Endothelial cell of umbilical vein (primary cell): ENCODE measurements around the gene C1QC. TPM values are rescaled to one million over a fixed set of nuclear protein-coding genes. Genes with fewer than 3 reads are reported as not detected.

Experiments used
- Bru-seq: library from RNA; stranded (reverse); fragments of 400-500 nt; gene quantifications from one replicate; lab custom pipeline; 2021; lab: Mats Ljungman, UMichigan
- BruChase-seq, 2 experiments: library from RNA; stranded (reverse); fragments of 400-500 nt; gene quantifications; one replicate each; lab custom pipeline; 2021; lab: Mats Ljungman, UMichigan
- BruUV-seq: library from RNA; stranded (reverse); fragments of 400-500 nt; replicated peaks from 2 replicates; lab custom pipeline; 2021; lab: Mats Ljungman, UMichigan
- CTCF ChIA-PET: fragments of 300-600, 350-600 bp; sonication (Branson Sonifier 250); formaldehyde crosslinking; loops from one replicate; lab custom pipeline; 2021; ENCODE audit warnings: antibody characterized with exemption, inconsistent platforms; lab: Charles Lee
- POLR2A ChIA-PET: fragments of 300-600, 350-600 bp; sonication (Branson Sonifier 250); formaldehyde crosslinking; loops from one replicate; lab custom pipeline; 2021; ENCODE audit warnings: antibody characterized with exemption, inconsistent platforms; lab: Charles Lee
- DNase-seq: peaks from one replicate; pipeline ENCODE4 v3.0.0-alpha.2; 2011; ENCODE audit warnings: low read depth, low spot score
- FAIRE-seq: peaks from 2 replicates; lab custom pipeline; 2011; peaks lifted over from hg19 to GRCh38; lab: Jason Lieb, UNC
- H2AFZ ChIP-seq: 2 replicates; pipeline ENCODE4 v1.6.0; 2012; ENCODE audit warnings: low read depth, low read length, control low read depth, inconsistent platforms
- H3K27ac ChIP-seq: 2 replicates; pipeline ENCODE4 v1.5.1; 2011; ENCODE audit warnings: low read depth, mild to moderate bottlenecking, control low read depth, low read length, moderate library complexity; ENCODE audit not compliant: insufficient read depth
- H3K27me3 ChIP-seq, 2 experiments: 2 replicates each; pipeline versions ENCODE4 v1.6.0 to v1.6.1; 2011; ENCODE audit warnings: low read length in 2 of 2, mixed read lengths in 1 of 2; ENCODE audit not compliant: control insufficient read depth in 2 of 2, insufficient read depth in 2 of 2
- H3K36me3 ChIP-seq, 2 experiments: 2 replicates in 1 of 2; 3 replicates in 1 of 2; pipeline ENCODE4 v1.5.1; 2011; ENCODE audit warnings: low read length in 2 of 2, mild to moderate bottlenecking in 1 of 2, moderate library complexity in 1 of 2; ENCODE audit not compliant: control insufficient read depth in 2 of 2, insufficient read depth in 2 of 2; ENCODE audit errors: extremely low read depth in 1 of 2
- H3K4me1 ChIP-seq: 3 replicates; pipeline ENCODE4 v1.5.1; 2011; ENCODE audit warnings: mild to moderate bottlenecking, low read length; ENCODE audit not compliant: control insufficient read depth, insufficient read depth; ENCODE audit errors: extremely low read depth
- H3K4me2 ChIP-seq: 2 replicates; pipeline ENCODE4 v1.6.1; 2011; ENCODE audit warnings: low read length, control low read depth, mixed read lengths; ENCODE audit not compliant: insufficient read depth
- H3K4me3 ChIP-seq, 3 experiments: fragments of 200-600 bp in 1 of 3; sonication (generic), shearing (Covaris generic) in 1 of 3; replicated peaks in 1 of 3; 2 replicates each; pipeline ENCODE4 v1.5.1; 2011 to 2016; ENCODE audit warnings: control low read depth in 3 of 3, low read length in 3 of 3, mild to moderate bottlenecking in 2 of 3, inconsistent platforms in 1 of 3, low read depth in 1 of 3, moderate library complexity in 1 of 3; ENCODE audit not compliant: insufficient read depth in 1 of 3
- H3K79me2 ChIP-seq: 2 replicates; pipeline ENCODE4 v1.6.0; 2012; ENCODE audit warnings: low read length, inconsistent platforms; ENCODE audit not compliant: control insufficient read depth, insufficient read depth
- H3K9ac ChIP-seq: replicated peaks from 2 replicates; pipeline ENCODE3; 2011; ENCODE audit warnings: low read length, control low read depth; ENCODE audit not compliant: insufficient read depth; ENCODE audit errors: extremely low read depth
- H3K9me1 ChIP-seq: replicated peaks from 3 replicates; pipeline ENCODE4 v1.6.0; 2011; ENCODE audit warnings: mild to moderate bottlenecking, low read length; ENCODE audit not compliant: control insufficient read depth, insufficient read depth; ENCODE audit errors: extremely low read depth
- H3K9me3 ChIP-seq: replicated peaks from 2 replicates; pipeline ENCODE4 v1.5.1; 2012; ENCODE audit warnings: low read length, inconsistent platforms; ENCODE audit not compliant: control insufficient read depth, insufficient read depth
- H4K20me1 ChIP-seq: replicated peaks from 2 replicates; pipeline ENCODE3; 2011; ENCODE audit warnings: mild to moderate bottlenecking, low read length; ENCODE audit not compliant: control insufficient read depth, insufficient read depth; ENCODE audit errors: extremely low read depth
- EZH2 ChIP-seq: IDR thresholded peaks from 2 replicates; pipeline ENCODE4 v1.6.1; 2012; ENCODE audit warnings: borderline replicate concordance, low read depth, mild to moderate bottlenecking, moderate library complexity, low read length, inconsistent platforms; ENCODE audit not compliant: severe bottlenecking
- FOS ChIP-seq: IDR thresholded peaks from 2 replicates; pipeline ENCODE4 v1.6.1; 2011; ENCODE audit warnings: mild to moderate bottlenecking, low read length, moderate library complexity, borderline replicate concordance; ENCODE audit not compliant: insufficient read depth
- GATA2 ChIP-seq: IDR thresholded peaks from 2 replicates; pipeline ENCODE4 v1.7.0; 2011; ENCODE audit warnings: low read depth, mild to moderate bottlenecking, moderate library complexity, mixed read lengths, low read length; ENCODE audit not compliant: insufficient read length, insufficient read depth
- JUN ChIP-seq: IDR thresholded peaks from 2 replicates; pipeline ENCODE4 v1.6.1; 2011; ENCODE audit warnings: borderline replicate concordance, low read depth; ENCODE audit not compliant: insufficient read length, insufficient read depth
- MYC ChIP-seq: IDR thresholded peaks from one replicate; pipeline ENCODE4 v1.6.1; 2011; ENCODE audit warnings: mild to moderate bottlenecking, low read depth, low read length
- POLR2A ChIP-seq: IDR thresholded peaks from 2 replicates; pipeline ENCODE4 v1.6.1; 2012; ENCODE audit warnings: low read depth, mild to moderate bottlenecking, control low read depth, low read length
- POLR2AphosphoS5 ChIP-seq: IDR thresholded peaks from 2 replicates; pipeline ENCODE4 v1.6.1; 2012; ENCODE audit warnings: low read depth, mild to moderate bottlenecking, control low read depth, low read length, moderate library complexity; ENCODE audit not compliant: insufficient read depth
- dilution Hi-C: fragments of 300-500 bp; cut with MboI; formaldehyde crosslinking; loops from one replicate; pipeline ENCODE4 v1.15.0; 2019; ENCODE audit warnings: low sequenced_read_pairs; ENCODE audit not compliant: extremely low pct_ligation_motif_present
- intact Hi-C: fragments of 100-400 bp; cut with micrococcal nuclease; formaldehyde crosslinking; loops from one replicate; pipeline ENCODE4 v1.10.0; 2022
- long read RNA-seq: library from polyadenylated mRNA; stranded (forward); transcript quantifications from one replicate; pipeline ENCODE4 v2.0.0, GENCODE V29; 2021
- polyA minus RNA-seq, 3 experiments: library from RNA; depleted of rRNA, polyadenylated mRNA; stranded (reverse); fragments of >200 nt; gene quantifications; 1 replicate in 1 of 3; 2 replicates in 2 of 3; pipeline ENCODE4 v1.2.3, GENCODE V29; 2011
- polyA plus RNA-seq, 4 experiments: library from polyadenylated mRNA; depleted of rRNA in 3 of 4; stranded (reverse) in 3 of 4; unstranded in 1 of 4; fragments of >200 nt; gene quantifications; 2 replicates each; pipeline versions ENCODE4 v1.2.1 to v1.2.3, GENCODE V29; 2011 to 2012; ENCODE audit warnings: missing spikeins in 1 of 4
- total RNA-seq: library from RNA; stranded (reverse); gene quantifications from 2 replicates; pipeline ENCODE4 v1.2.3, GENCODE V29; 2021
- TF ChIP-seq, protein P1 (sequence below): IDR thresholded peaks from 2 replicates; pipeline ENCODE4 v1.6.1; 2011; ENCODE audit not compliant: insufficient read depth, insufficient read length
- TF ChIP-seq, protein P2 (sequence below), 2 donors: IDR thresholded peaks; 1 replicate in 1 of 2; 2 replicates in 1 of 2; pipeline ENCODE4 v1.5.1; 2011; ENCODE audit warnings: low read length in 2 of 2, mild to moderate bottlenecking in 2 of 2, moderate library complexity in 2 of 2, control low read depth in 1 of 2, inconsistent platforms in 1 of 2, low read depth in 1 of 2; ENCODE audit not compliant: insufficient read depth in 1 of 2; ENCODE audit errors: extremely low read depth in 1 of 2

Gene C1QC
- total RNA-seq = not detected in 2 replicates
- not detected in 2 replicates for polyA plus RNA-seq
- not detected in 2 replicates for polyA plus RNA-seq (2011; cell fraction: cytosol; rRNA removed)
- polyA plus RNA-seq (2011; cell fraction: nucleus; rRNA removed) = not detected in 2 replicates
- polyA plus RNA-seq (2012) = not detected in 2 replicates
- polyA minus RNA-seq = not detected in 2 replicates
- not detected for polyA minus RNA-seq (2011; cell fraction: cytosol; rRNA and poly(A)+ RNA removed)
- polyA minus RNA-seq (2011; cell fraction: nucleus; rRNA and poly(A)+ RNA removed) = not detected in 2 replicates
- Bru-seq, nascent RNA = not detected
- BruChase-seq, experiment 1, labeled RNA remaining after a 6-hour chase = not detected
- BruChase-seq, experiment 2, labeled RNA remaining after a 2-hour chase = not detected
- long read RNA-seq = 0 reads

GRCh38 chr1:22643381-22643780 lies at the start of gene C1QC:
TSS of gene C1QC (plus strand) at chr1:22643633. CDS start at chr1:22644024, 391 bp downstream.
- dilution Hi-C loops (no loop called here), intact Hi-C loops (loop anchor here (5.0 kb wide), 1 partner anchor 946 kb away; no protein-coding TSS in a partner anchor)
- no peak within 1 kb of the TSS for H2AFZ ChIP-seq
- H3K9ac ChIP-seq = no peak within 1 kb of the TSS
- TF ChIP-seq POLR2AphosphoS5 = no peak
- TF ChIP-seq, protein P1, sequence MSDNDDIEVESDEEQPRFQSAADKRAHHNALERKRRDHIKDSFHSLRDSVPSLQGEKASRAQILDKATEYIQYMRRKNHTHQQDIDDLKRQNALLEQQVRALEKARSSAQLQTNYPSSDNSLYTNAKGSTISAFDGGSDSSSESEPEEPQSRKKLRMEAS = no peak
- no peak for TF ChIP-seq GATA2
- no peak for TF ChIP-seq JUN
- no peak for TF ChIP-seq EZH2
- TF ChIP-seq POLR2A = no peak
- no peak for TF ChIP-seq MYC
- TF ChIP-seq FOS = no peak
- TF ChIP-seq, protein P2, sequence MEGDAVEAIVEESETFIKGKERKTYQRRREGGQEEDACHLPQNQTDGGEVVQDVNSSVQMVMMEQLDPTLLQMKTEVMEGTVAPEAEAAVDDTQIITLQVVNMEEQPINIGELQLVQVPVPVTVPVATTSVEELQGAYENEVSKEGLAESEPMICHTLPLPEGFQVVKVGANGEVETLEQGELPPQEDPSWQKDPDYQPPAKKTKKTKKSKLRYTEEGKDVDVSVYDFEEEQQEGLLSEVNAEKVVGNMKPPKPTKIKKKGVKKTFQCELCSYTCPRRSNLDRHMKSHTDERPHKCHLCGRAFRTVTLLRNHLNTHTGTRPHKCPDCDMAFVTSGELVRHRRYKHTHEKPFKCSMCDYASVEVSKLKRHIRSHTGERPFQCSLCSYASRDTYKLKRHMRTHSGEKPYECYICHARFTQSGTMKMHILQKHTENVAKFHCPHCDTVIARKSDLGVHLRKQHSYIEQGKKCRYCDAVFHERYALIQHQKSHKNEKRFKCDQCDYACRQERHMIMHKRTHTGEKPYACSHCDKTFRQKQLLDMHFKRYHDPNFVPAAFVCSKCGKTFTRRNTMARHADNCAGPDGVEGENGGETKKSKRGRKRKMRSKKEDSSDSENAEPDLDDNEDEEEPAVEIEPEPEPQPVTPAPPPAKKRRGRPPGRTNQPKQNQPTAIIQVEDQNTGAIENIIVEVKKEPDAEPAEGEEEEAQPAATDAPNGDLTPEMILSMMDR (IDR thresholded peaks at IDR 0.05; ENCODE audit: extremely low read depth in 1 of 2, insufficient read depth in 1 of 2, low read depth in 1 of 2, low read length in 2 of 2) = no peak
- H3K9me3 ChIP-seq = no peaks in the 10 kb centered on the region
- no peaks in the 10 kb centered on the region for H3K9me1 ChIP-seq
- no peaks in the 10 kb centered on the region for H3K79me2 ChIP-seq
- H3K4me3 ChIP-seq = no peak within 1 kb of the TSS
- no peak within 1 kb of the TSS for H3K4me2 ChIP-seq
- DNase-seq = no peak
- FAIRE-seq = no peak
- BruUV-seq = no TSS peak
- no peak within 1 kb of the TSS for H3K27ac ChIP-seq
- POLR2A ChIA-PET = no interaction called here
- H3K27me3 ChIP-seq = no peaks in the 10 kb centered on the region
- no peaks in the 10 kb centered on the region for H4K20me1 ChIP-seq
- H3K4me1 ChIP-seq = no peaks in the 10 kb centered on the region
- CTCF ChIA-PET = interaction anchor here (0.5 to 5.5 kb wide), 5 partner anchors 9 to 680 kb away, joined by 3 to 154 read pairs (median 4); no protein-coding TSS in a partner anchor
- H3K36me3 ChIP-seq = no peaks in the 10 kb centered on the region
